Tibial nerve (tissue), 4 donors: Measurements from ENCODE around the gene KSR2. TPM values are rescaled to one million over a fixed set of nuclear protein-coding genes. Genes with fewer than 3 reads are reported as not detected.

ENCODE experiments used
- DNase-seq, 2 donors: peaks; one replicate each; pipeline ENCODE4 v3.0.0-alpha.2; 2019; ENCODE audit warnings: low spot score in 2 of 2
- H3K27ac ChIP-seq, 4 donors: fragments of 200-600 bp; sonication (generic) in 3 of 4; one replicate each; pipeline ENCODE4 v1.5.1; 2017 to 2019; ENCODE audit warnings: mild to moderate bottlenecking in 1 of 4
- H3K27me3 ChIP-seq, 2 donors: fragments of 200-600 bp; sonication (generic) in 1 of 2; one replicate each; pipeline versions ENCODE4 v1.5.1 to v1.6.0; 2017 to 2019
- H3K36me3 ChIP-seq, 3 donors: fragments of 200-600 bp; sonication (generic); one replicate each; pipeline ENCODE4 v1.5.1; 2018 to 2019
- H3K4me1 ChIP-seq, 4 donors: fragments of 200-600 bp; sonication (generic) in 3 of 4; one replicate each; pipeline ENCODE4 v1.5.1; 2017 to 2019
- H3K4me3 ChIP-seq, 4 donors: fragments of 200-600 bp; sonication (generic) in 3 of 4; one replicate each; pipeline ENCODE4 v1.5.1; 2017 to 2019; ENCODE audit warnings: mild to moderate bottlenecking in 1 of 4, moderate library complexity in 1 of 4
- H3K9me3 ChIP-seq, 4 donors: fragments of 200-600 bp; sonication (generic) in 3 of 4; one replicate each; pipeline ENCODE4 v1.5.1; 2017 to 2019
- EP300 ChIP-seq, 2 donors: sonication (generic); formaldehyde crosslinking; IDR thresholded peaks; one replicate each; pipeline ENCODE4 v1.6.1; 2017; ENCODE audit warnings: antibody characterized with exemption in 2 of 2, mild to moderate bottlenecking in 1 of 2
- POLR2A ChIP-seq, 2 donors: fragments of 450-650 bp; IDR thresholded peaks; one replicate each; pipeline ENCODE4 v1.6.1; 2017; ENCODE audit warnings: antibody characterized with exemption in 2 of 2, mild to moderate bottlenecking in 2 of 2, moderate library complexity in 2 of 2
- WGBS, 2 donors: methylation state at CpG; one replicate each; pipeline ENCODE4 v1.1.5; 2018; 5-methylcytosine and 5-hydroxymethylcytosine counted together
- total RNA-seq, 4 donors: library from RNA; depleted of rRNA; stranded (reverse); fragments of >200 nt; gene quantifications; one replicate each; pipeline ENCODE4 v1.1.0, GENCODE V29; 2016
- TF ChIP-seq, protein P1 (sequence below), 5 experiments: fragments of 200-600 bp in 3 of 5; fragments of 450-650 bp in 2 of 5; sonication (generic) in 3 of 5; IDR thresholded peaks; one replicate each; pipeline ENCODE4 v1.5.1; 2016 to 2019; ENCODE audit warnings: antibody characterized with exemption in 5 of 5, mild to moderate bottlenecking in 3 of 5, moderate library complexity in 2 of 5

The KSR2 gene
- under 1 TPM in 1 of 4 donors, not detected in 3; under 0.01 TPM for total RNA-seq

DNA sequence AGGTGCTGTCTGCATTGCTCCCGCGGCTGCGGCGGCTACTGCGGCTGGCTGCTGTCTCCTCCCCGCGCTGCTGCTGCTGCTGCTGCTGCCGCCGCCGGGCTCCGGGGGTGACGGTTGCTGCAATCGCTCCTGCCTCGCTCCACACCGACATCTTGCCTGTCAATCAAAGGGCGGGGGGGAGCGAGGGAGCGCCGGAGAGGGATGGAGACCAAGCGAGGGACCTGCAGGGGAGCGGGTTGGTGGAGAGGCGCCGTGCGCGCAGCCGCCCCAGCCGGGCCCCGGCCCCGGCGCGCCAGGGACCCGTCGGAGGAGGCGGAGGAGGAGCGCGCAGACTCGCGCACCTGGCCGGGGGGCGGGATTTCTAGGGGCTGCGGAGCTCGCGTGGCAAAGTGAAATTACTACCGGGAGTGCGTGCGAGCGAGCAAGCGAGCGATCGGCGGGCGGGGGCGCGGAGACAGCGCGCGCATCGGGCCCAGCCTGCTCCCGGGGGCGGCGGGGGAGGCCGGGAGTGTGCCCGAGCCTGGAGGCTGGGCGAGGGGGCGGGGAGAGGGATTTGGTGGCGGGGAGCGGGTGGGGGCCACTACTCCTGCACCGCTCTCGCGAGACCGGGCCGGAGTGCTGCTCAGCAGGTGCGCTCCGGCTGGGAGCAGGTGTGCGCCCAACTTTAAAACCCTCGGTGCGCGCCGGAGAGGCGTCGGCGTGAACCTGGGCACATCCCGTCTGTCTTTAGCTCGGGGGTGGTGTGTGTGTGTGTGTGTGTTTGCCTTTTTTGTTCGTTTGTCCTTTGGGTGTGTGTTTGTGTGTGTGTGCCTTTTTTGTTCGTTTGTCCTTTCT, at the start of gene KSR2:
Gene KSR2 (minus strand): TSS at position 165 of the 834 bp plus-strand sequence. CDS start 735 bp downstream, outside the sequence.
- WGBS, 2 donors: 0 to 2% methylated on average over 43 to 47 of the region's 86 CpGs
- peaks cover 0 to 35% of the 10 kb centered on the region in 2 donors for H3K27me3 ChIP-seq
- peak within 1 kb of the TSS in 2 of 4 donors; percentile 31 to 38 for H3K4me3 ChIP-seq
- H3K9me3 ChIP-seq: peaks cover 0 to 25% (median 0%) of the 10 kb centered on the region in 4 donors
- TF ChIP-seq, protein P1, sequence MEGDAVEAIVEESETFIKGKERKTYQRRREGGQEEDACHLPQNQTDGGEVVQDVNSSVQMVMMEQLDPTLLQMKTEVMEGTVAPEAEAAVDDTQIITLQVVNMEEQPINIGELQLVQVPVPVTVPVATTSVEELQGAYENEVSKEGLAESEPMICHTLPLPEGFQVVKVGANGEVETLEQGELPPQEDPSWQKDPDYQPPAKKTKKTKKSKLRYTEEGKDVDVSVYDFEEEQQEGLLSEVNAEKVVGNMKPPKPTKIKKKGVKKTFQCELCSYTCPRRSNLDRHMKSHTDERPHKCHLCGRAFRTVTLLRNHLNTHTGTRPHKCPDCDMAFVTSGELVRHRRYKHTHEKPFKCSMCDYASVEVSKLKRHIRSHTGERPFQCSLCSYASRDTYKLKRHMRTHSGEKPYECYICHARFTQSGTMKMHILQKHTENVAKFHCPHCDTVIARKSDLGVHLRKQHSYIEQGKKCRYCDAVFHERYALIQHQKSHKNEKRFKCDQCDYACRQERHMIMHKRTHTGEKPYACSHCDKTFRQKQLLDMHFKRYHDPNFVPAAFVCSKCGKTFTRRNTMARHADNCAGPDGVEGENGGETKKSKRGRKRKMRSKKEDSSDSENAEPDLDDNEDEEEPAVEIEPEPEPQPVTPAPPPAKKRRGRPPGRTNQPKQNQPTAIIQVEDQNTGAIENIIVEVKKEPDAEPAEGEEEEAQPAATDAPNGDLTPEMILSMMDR (IDR thresholded peaks at IDR 0.05): no peak
- TF ChIP-seq EP300 (IDR thresholded peaks at IDR 0.05): no peak
- no peak for TF ChIP-seq POLR2A (IDR thresholded peaks at IDR 0.05)
- DNase-seq: no peak
- H3K36me3 ChIP-seq: no peaks in the 10 kb centered on the region
- no peak within 1 kb of the TSS for H3K27ac ChIP-seq
- H3K4me1 ChIP-seq: peaks cover 0 to 11% (median 0%) of the 10 kb centered on the region in 4 donors

DNA sequence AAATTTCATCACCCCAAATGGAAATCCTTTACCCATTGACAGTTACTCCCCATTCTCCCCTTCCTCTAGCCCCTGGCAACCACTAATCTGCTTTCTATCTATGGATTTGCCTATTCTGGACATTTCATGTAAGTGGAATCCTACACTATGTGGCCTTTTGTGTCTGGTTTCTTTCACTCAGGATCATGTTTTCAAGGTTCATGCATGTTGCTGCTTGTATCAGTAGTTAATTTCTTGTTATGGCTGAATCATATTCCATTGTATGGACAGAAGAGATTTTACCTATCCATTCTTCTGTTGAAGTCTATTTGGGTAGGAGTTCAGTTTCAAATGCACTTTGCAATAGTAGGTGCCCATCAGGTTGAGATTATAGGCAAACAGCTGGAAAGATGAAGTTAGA, 49.1 kb upstream of the KSR2 start:
- Histone ChIP-seq H3K27ac (no peak overlapping the region), H3K4me1 (peaks cover 0 to 19% (median 5%) of the 10 kb centered on the region in 4 donors), H3K27me3 (no peaks in the 10 kb centered on the region), H3K9me3 (no peaks in the 10 kb centered on the region), H3K36me3 (peaks cover 0 to 40% (median 0%) of the 10 kb centered on the region in 3 donors), H3K4me3 (no peak overlapping the region)
- DNase-seq: no peak
- TF ChIP-seq EP300 (IDR thresholded peaks at IDR 0.05) (no peak), POLR2A (IDR thresholded peaks at IDR 0.05) (no peak)
- TF ChIP-seq, protein P1 (IDR thresholded peaks at IDR 0.05): no peak

DNA sequence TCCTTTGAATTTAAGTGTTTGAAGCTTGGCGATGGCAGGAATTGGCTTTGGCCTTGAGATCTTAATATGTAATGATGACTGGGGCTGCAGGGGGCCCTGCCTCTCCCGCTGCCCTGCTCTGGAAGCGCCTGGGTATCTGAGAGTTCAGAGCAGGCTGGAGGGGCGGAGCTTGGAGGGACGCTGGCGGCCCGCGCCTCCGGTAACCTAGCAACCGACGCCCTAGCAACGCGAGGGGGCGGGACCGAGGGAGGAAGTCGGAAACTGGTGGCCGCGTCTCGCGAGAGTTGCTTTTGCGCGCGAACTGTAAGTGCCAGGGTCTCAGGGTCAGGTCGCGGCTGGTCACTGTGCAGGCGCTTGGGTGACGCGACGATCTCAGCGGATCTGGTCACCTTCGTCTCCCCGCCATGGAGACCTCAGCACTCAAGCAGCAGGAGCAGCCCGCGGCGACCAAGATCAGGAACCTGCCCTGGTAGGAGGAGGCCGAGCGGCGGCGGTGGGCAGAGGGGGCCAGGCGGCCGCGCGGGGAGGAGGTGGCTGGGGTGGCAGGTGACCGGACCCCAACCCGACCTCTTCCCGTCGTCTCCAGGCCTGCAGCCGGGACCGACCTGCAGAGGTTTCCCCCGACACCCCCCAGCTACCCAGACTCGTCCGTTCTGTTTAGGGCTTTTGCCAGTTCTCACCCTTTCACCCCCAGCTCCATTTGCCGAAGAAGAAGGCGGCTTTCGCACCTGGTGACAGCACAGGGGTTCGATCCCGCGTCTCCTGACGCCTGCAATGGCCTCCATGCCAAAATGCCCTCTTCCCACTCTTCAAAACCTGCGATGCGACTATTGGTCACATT, 47.9 kb upstream of the KSR2 start, which contains the start of gene RFC5:
Gene RFC5 (plus strand): TSS at position 280 of the 841 bp plus-strand sequence. CDS start 125 bp downstream, at position 405.
- H3K4me1 ChIP-seq: peaks cover 0 to 19% (median 5%) of the 10 kb centered on the region in 4 donors
- WGBS, 2 donors: 0 to 1% methylated on average over 19 to 53 of the region's 61 CpGs
- H3K9me3 ChIP-seq: no peaks in the 10 kb centered on the region
- peak; percentile 35 to 42 for TF ChIP-seq EP300 (IDR thresholded peaks at IDR 0.05)
- TF ChIP-seq, protein P1 (IDR thresholded peaks at IDR 0.05): no peak
- TF ChIP-seq POLR2A (IDR thresholded peaks at IDR 0.05): no peak
- H3K4me3 ChIP-seq: peak within 1 kb of the TSS; percentile 61 to 81 (median 66)
- H3K27ac ChIP-seq: peak within 1 kb of the TSS in 2 of 4 donors; percentile 63 to 71
- H3K36me3 ChIP-seq: peaks cover 0 to 27% (median 0%) of the 10 kb centered on the region in 3 donors
- H3K27me3 ChIP-seq: no peaks in the 10 kb centered on the region
- DNase-seq: peak; percentile 98

DNA sequence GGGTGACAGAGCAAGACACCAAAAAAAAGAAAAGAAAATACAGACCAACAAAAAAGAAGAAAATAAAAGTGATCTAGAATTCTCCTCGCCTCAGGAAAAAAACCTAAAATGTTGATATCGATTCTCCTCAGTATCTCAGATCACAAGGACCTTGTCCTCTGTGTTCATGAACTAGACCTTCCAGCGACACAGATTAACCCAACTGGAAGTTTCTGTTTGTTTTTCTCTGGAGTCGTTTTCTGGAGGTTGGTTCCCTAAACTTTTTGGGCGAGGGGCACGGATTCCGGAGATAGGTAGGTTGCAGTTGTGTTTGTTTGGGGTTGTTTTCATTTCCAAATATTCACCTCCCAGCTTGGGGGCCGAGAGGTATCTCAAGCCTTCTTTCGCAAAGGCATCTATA, 47.2 kb upstream of the KSR2 start:
- 25 to 28% methylated on average over 9 of the region's 9 CpGs for WGBS, 2 donors
- DNase-seq: no peak
- Histone ChIP-seq H3K4me1 (peaks cover 0 to 19% (median 5%) of the 10 kb centered on the region in 4 donors), H3K36me3 (peaks cover 0 to 20% (median 0%) of the 10 kb centered on the region in 3 donors), H3K27ac (peak overlapping the region in 1 of 4 donors; percentile 71), H3K4me3 (peak overlapping the region; percentile 1 to 81 (median 66)), H3K27me3 (no peaks in the 10 kb centered on the region), H3K9me3 (no peaks in the 10 kb centered on the region)
- TF ChIP-seq, protein P1 (IDR thresholded peaks at IDR 0.05): no peak
- TF ChIP-seq EP300 (IDR thresholded peaks at IDR 0.05) (no peak), POLR2A (IDR thresholded peaks at IDR 0.05) (no peak)
